Mesangial cell (primary cell): ENCODE results near the gene ADISSP. TPM values are rescaled to one million over a fixed set of nuclear protein-coding genes. Genes with fewer than 3 reads are reported as not detected.

ENCODE experiments used
- total RNA-seq: library from RNA; depleted of rRNA; stranded (reverse); fragments of >200 nt; gene quantifications from 2 replicates; pipeline ENCODE4 v1.2.3, GENCODE V29; 2015

Gene ADISSP
- 38.9 and 59.0 TPM in 2 replicates for total RNA-seq

DNA sequence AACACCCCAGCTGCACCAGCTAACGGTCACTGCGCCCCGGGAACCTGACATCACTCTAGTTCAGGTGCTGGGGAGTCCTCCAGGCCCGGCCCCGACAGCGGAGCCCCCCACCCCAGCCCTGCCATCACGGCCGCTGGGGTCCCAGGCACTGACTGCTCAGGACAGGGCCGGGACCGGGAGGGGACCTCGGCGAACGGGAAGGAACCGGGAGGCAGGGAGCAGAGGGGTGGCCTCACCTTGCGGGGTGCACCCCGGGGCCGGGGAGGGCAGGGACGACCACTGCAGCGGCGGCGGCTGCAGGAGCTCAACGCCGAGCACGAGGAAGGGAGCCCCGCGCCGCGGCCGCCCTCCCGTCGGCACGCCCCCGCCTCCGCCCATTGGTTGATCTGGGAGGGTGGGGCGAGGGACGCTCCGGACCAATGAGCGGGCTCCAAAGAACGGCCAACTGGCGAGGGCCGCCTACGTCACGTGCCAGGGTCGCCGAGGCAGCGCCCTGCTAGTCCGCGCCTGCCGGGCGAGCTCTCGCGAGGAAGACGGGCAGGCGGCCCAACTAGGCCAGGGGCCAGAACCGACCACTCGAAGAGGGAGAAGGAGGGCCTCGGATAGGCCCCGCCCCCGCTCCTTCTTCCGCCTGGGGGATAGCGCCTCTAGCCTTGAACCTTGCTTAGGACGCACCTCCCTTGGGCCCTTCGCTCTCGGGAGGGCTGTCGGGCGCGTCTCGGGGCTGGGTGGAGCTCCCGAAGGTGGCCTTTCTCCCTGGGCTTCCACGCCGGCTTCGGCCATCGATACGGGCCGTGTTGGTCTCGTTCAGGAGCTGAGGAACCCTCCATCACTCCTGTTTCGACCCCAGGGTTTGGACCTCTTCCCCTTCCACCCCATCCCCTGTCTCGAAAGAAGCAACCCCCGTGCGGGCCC is at the start of gene ADISSP:
TSS of gene ADISSP (minus strand) at position 327 of the 915 bp plus-strand sequence. CDS start 7,653 bp downstream, outside the sequence.

DNA sequence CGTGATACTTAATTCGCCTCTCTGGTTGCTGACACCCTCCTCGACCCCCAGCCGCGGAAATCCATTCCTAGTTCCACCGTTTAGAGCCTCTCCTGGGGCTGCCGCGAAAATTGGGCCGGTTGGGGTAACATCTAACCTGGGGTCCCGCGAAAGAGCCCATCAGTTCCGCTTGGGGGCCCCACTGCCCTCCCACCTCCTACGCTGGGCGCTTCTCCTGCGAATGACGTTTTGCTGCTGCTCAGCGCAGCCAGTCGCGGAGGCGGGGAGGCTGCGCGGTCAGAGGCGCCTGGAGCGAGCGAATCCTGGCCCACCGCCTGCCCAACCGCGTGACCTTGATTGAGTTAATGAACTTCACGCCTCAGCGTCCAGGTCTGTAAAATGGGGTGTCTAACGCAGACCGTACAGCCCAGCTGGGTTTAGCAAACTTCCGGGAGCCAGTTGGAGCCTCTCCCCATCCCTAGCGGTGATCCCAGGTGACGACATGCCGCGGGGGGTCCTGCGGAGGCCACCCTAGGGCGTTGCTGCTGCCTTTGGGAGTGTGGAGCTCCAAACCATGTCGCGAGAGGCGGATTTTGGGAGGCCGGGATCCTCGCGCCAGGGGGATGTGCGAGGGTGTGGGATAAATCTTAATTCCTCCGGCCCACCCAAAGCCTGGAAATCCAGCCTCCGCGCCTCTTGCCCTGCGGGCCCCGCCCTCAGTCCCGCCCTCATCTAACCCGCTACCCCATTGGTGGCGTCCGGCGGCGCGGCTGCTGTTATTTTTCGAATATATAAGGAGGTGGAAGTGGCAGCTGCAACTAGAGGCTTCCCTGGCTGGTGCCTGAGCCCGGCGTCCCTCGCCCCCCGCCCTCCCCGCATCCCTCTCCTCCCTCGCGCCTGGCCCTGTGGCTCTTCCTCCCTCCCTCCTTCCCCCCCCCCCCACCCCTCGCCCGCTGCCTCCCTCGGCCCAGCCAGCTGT is 28.2 kb upstream of the ADISSP start, which contains the start of gene CDC25B:
TSS of gene CDC25B (plus strand) at position 800 of the 958 bp plus-strand sequence. CDS start 222 bp downstream, outside the sequence.

DNA sequence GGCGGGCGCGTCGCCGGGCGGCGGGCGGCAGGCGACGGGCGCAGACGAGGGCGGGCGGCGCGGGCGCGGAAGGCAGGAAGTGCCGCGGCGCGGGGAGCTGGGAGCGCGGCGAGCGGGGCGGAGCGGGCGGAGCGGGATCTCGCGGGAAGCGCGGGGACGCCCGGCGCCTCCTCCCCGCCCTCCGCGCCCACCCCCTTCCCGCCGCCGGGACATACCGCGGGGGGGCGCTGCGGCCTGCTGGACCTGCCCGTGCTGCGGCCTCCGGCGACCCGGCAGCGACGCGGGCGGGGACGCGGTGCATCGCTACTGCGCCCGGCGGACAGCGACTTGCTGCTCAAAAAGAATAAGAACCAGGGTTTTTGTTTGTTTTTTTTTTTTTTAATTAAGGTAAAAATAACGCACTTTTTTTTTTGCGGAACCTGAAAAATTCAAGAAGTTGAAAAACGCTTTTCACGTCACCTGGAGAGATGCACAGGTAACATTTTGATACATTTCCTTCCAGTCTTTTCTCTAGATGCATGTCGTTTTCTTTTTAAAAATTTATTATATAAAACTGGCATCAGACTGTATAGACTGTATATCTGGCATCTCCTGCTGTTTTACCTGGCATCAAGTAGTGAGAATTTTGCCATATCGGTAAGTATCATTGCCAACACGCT is 19.2 kb upstream of the ADISSP start, which contains the start of gene CENPB:
TSS of gene CENPB (minus strand) at position 76 of the 659 bp plus-strand sequence. CDS start 257 bp downstream, outside the sequence.

GRCh38 chr20:3781153-3781910 is 13.8 kb upstream of the ADISSP start, which contains the start of gene SPEF1:
Gene SPEF1 (minus strand): TSS chr20:3781448. CDS start chr20:3781287, 161 bp downstream.

GRCh38 chr20:3732327-3733118 is 35.0 kb downstream of the ADISSP start, which contains the start of gene HSPA12B:
Gene HSPA12B (plus strand): TSS chr20:3732685. CDS start chr20:3738675, 5,990 bp downstream.

GRCh38 chr20:3712279-3712873 is 55.2 kb downstream of the ADISSP start, which contains the start of gene SIGLEC1:
Gene SIGLEC1 (minus strand): TSS chr20:3712600. CDS start chr20:3707128, 5,472 bp downstream.

Other genes starting within 250 kb of the ADISSP start
- not detected in 2 replicates for gene GFRA4, start 104.4 kb downstream of the ADISSP start, total RNA-seq
- gene ADAM33, start 85.7 kb downstream of the ADISSP start, total RNA-seq, result 0.33 and 2.2 TPM in 2 replicates
- gene SIGLEC1, start 55.2 kb downstream of the ADISSP start, total RNA-seq, result not detected in 2 replicates
- gene HSPA12B, start 35.1 kb downstream of the ADISSP start, total RNA-seq, result 0.13 TPM in 1 of 2 replicates, not detected in the other
- 0.16 and 0.76 TPM in 2 replicates for gene SPEF1, start 13.7 kb upstream of the ADISSP start, total RNA-seq
- gene CENPB, start 19.0 kb upstream of the ADISSP start, total RNA-seq, result 70.2 and 88.3 TPM in 2 replicates
- gene CDC25B, start 28.6 kb upstream of the ADISSP start, total RNA-seq, result 54.3 and 72.8 TPM in 2 replicates
- 17.9 and 21.2 TPM in 2 replicates for gene AP5S1, start 52.8 kb upstream of the ADISSP start, total RNA-seq
- gene MAVS, start 79.1 kb upstream of the ADISSP start, total RNA-seq, result 22.0 and 29.4 TPM in 2 replicates
- 17.9 and 23.0 TPM in 2 replicates for gene PANK2, start 121.6 kb upstream of the ADISSP start, total RNA-seq
- 7.2 and 8.4 TPM in 2 replicates for gene RNF24, start 247.8 kb upstream of the ADISSP start, total RNA-seq